Fibroblast of villous mesenchyme (primary cell): Measurements from ENCODE around the gene AP2B1. TPM values are rescaled to one million over a fixed set of nuclear protein-coding genes. Genes with fewer than 3 reads are reported as not detected.

ENCODE experiments used
- DNase-seq: peaks from one replicate; pipeline ENCODE4 v3.0.0-alpha.2; 2010; ENCODE audit warnings: low read depth
- H3K4me3 ChIP-seq: 2 replicates; pipeline ENCODE4 v1.5.1; 2011; ENCODE audit warnings: low read depth, mild to moderate bottlenecking, low read length
- total RNA-seq: library from RNA; depleted of rRNA; stranded (reverse); fragments of >200 nt; gene quantifications from 2 replicates; pipeline ENCODE4 v1.2.3, GENCODE V29; 2012
- TF ChIP-seq, protein P1 (sequence below): IDR thresholded peaks from 2 replicates; pipeline ENCODE4 v1.5.1; 2012; ENCODE audit warnings: low read depth, mild to moderate bottlenecking, low read length; ENCODE audit not compliant: insufficient read depth

AP2B1 gene
- total RNA-seq, 1 donor = 97.6 TPM

DNA sequence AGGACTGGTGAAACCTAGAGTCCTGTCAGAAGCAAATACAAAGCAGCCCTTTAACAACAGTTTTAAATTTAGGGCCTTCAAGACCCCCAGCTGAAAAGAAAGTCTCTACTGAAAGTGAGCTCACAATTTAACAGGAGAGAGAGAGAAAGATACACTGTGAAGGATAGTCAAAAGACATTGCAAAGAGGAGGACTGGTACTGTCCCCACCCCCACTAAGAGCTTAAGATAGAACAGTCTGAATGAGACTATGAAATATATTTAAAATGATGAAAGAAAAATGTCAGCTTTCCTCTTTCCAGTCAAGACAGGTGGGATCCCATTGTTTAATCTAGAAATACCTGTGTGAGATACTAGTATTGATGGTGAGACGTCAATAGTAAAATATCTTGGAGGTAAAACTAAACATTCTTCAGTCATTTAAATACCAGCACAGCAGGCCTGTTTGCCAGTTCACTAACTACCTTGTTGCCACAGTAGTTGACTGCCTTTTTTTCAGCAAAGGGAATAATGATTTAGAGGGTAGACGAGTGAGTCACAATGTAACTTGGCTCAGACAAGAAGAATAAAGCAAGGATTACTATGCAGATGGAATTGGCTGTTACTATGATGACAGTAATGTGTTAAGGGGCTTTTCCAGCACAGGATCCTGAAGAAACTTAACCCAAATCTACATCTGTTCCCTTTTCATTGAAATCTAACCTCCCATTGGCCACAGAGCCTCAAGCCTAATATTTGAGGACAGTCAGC is 97.1 kb downstream of the AP2B1 start:
- DNase-seq = peak; percentile 58
- no peak overlapping the region for H3K4me3 ChIP-seq
- TF ChIP-seq, protein P1, sequence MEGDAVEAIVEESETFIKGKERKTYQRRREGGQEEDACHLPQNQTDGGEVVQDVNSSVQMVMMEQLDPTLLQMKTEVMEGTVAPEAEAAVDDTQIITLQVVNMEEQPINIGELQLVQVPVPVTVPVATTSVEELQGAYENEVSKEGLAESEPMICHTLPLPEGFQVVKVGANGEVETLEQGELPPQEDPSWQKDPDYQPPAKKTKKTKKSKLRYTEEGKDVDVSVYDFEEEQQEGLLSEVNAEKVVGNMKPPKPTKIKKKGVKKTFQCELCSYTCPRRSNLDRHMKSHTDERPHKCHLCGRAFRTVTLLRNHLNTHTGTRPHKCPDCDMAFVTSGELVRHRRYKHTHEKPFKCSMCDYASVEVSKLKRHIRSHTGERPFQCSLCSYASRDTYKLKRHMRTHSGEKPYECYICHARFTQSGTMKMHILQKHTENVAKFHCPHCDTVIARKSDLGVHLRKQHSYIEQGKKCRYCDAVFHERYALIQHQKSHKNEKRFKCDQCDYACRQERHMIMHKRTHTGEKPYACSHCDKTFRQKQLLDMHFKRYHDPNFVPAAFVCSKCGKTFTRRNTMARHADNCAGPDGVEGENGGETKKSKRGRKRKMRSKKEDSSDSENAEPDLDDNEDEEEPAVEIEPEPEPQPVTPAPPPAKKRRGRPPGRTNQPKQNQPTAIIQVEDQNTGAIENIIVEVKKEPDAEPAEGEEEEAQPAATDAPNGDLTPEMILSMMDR = no peak

- no peak overlapping the region for H3K4me3 ChIP-seq
- no peak for DNase-seq
- TF ChIP-seq, protein P1 = no peak
Observed at GRCh38 chr17:35692512-35693210, 105.5 kb downstream of the AP2B1 start.

DNA sequence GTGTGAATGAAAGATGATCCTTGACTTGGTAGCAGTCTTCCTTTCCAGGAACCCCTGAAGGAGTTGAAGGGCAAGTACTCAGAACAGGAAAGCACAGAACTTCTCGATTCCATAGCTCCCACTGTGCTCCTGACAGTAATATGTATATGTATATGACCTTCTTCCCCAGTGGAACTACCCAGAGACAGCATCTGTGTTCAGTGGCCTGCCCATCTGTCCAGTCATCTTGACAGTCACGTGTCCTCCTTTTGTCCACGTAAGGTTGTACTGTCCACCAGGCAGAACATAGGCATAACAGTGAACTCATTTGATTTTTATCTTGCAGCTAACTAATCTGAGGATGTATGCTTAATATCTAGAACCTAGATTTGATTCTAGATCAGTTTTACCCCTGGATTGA is 106.5 kb downstream of the AP2B1 start:
- no peak overlapping the region for H3K4me3 ChIP-seq
- TF ChIP-seq, protein P1 = no peak
- DNase-seq = no peak

DNA sequence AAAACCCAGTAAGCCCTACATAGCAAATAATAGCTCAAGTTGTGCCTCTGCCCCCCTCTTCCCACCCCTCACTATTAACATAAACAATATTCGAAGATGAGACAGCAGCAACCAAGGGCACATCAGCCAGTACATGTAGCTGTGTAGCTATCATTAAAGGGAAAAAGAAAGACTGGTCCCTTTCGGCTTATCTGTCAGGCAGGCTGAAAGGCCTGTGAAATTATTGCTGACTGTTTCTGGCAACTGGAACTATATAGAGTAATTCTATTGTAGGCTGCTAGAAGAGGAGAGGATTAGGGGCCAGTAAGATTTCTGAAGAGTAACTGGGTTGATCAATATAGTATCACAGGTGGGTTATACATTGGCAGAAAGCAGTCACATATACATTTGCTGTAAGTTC is 107.8 kb downstream of the AP2B1 start:
- TF ChIP-seq, protein P1 = no peak
- H3K4me3 ChIP-seq = no peak overlapping the region
- DNase-seq = no peak

- DNase-seq = no peak
- TF ChIP-seq, protein P1 = no peak
Observed at GRCh38 chr17:35695613-35696012, 108.5 kb downstream of the AP2B1 start.

DNA sequence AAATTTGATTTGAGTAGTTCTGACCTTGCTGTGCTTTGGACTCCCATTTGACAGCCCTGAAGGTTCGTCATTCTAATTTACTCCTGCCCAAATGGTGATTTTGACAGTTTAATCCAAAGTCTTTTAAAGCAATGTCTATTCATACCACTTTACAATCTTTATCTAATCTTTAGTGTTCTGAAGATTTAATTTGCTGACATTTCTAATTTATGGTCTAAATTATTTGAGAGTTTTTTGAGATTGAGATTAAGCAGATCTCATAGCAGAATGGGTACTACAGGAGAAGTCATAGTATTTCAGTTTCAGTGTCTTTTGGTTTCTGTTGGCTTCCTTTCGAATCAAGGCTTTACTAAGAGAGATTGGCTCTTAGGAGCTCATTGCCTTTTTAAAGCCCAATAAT is 111.7 kb downstream of the AP2B1 start:
- H3K4me3 ChIP-seq = no peak overlapping the region
- TF ChIP-seq, protein P1 = no peak
- DNase-seq = no peak

More at GRCh38 chr17:35695613-35696012, 108.5 kb downstream of the AP2B1 start:
- no peak overlapping the region for H3K4me3 ChIP-seq
